Activated CD4-positive, CD25-positive, alpha-beta regulatory T cell treated with anti-CD3 and anti-CD28 coated beads, Interleukin-2, amount 50 U/mL, for 72 hours (primary cell): ENCODE data around the gene POM121.
"Not testable (repeated sequence)": the region's sequence is repeated elsewhere in the genome, so short reads cannot be mapped to it uniquely, and the experiment has no call there.

ENCODE experiments used
- DNase-seq: peaks from one replicate; pipeline ENCODE4 v3.0.0; 2021

The POM121 gene

GRCh38 chr7:72950432-72950831 lies 25.5 kb downstream of the POM121 start:
- not testable (repeated sequence) for DNase-seq

GRCh38 chr7:72953901-72954562 lies 29.1 kb downstream of the POM121 start:
- not testable (repeated sequence) for DNase-seq

DNA sequence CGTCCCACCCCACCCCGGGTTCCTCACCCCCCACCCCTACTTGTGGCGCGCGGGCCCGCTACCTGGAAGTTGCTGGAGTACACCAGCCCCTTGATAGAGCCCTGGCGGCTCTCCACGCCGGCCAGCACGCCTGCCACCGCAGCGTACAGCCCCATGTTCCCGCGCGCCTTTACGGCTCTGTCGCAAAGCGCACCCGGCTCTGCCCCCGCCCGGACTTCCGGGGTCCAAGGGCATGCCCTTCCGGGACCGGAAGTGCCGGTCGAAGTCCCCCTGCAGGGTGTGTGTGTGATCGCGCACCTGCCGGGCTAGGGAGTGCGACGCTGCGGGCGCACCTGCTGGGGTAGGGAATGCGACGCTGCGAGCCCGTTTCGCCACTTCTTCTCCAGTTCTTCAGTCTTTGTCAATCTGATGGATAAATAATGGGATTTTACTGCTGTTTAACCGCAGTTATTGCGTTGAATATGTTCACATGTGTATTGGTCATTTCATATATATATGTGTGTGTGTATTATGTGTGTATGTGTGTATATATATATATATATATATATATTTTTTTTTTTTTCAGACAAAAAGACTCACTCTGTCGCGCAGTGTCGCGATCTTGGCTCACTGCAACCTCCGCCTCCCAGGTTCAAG lies 29.8 kb downstream of the POM121 start:
- not testable (repeated sequence) for DNase-seq

GRCh38 chr7:72960029-72960428 lies 35.1 kb downstream of the POM121 start:
- not testable (repeated sequence) for DNase-seq

DNA sequence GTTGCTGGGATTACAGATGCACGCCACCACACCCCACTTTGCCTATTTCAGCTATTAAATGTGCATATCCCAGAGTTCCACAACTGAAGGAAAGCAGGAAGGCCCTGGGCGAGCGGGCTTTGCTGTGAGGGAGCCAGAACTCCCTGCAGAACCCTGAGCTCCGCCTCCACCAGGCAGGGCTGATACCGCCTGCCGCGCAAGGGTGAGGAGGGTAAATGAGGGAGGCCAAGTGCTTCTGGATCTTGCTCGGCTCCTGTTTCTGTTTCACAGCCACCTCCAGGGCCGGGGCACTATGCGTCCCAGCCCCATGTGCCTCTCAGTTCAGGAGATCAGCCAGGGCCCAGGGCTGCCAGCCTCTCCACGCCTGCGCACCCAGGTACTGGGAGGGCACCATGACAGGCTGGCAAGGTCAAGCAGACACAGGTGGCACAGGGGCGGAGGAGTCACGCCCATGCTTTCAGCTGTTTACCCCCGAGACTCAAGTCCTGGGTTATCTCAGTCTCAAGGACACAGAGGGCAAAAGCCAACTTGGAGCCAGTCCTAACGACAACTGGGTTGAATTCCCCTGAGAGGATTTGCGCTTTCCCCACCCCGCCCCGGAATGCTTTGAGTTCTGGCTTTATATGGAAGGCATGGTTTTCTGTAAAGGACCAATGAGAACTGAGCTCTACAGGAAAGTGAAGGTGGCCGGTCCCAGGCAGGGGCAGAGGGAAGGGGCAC lies 35.9 kb downstream of the POM121 start:
- not testable (repeated sequence) for DNase-seq

DNA sequence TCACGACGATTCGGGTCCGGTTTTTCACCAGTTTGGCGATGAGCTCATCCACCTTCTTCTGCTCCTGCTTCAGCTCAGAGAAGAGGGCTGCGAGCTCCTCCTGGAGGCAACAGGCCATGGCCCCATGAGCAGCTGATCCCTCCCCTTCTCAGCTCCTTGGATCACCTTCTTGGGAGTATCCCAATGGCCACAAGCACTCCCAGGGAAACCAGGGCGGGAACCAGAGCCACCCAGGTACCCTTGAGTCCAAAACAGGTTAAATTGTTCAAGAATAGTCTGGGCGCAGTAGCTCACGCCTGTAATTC lies 36.4 kb downstream of the POM121 start:
- DNase-seq: not testable (repeated sequence)

- not testable (repeated sequence) for DNase-seq
These were observed 38.2 kb downstream of the POM121 start for GRCh38 chr7:72963056-72963455.

DNA sequence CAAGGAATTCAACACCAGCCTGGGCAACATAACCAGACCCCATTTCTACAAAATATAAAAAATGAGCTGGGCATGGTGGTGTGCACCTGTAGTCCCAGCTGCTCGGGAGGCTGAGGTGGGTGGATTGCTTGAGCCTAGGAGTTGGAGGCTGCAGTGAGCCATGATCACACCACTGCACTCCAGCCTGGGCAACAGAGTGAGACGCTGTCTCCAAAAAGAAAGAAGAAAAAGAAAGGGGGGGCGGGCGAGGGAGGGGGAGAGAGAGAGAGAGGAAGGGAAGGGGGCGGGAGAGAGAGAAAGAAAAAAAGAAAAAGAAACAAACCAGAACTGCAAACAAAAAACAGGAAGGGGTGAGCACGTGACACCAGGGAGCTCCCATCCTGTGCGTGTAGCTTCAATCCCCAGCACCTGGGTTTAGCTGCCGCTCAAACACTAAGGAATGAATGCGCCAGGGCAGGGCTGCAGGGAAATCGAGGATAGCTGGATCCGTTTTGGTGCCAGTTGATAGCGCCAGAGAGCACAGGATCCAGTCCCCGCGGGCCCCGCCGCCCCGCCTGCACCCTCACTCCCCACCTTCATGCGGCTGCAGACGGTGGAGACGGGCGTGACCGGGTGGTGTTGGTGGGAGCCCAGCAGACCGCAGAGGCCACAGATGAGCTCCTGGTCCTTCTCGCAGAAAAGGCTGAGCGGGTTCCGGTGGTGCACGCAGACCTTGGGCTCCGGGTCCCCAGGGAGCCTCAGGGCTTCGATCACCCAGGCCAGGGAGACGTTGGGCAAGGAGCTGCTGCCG lies 40.5 kb downstream of the POM121 start:
- DNase-seq: not testable (repeated sequence)

DNA sequence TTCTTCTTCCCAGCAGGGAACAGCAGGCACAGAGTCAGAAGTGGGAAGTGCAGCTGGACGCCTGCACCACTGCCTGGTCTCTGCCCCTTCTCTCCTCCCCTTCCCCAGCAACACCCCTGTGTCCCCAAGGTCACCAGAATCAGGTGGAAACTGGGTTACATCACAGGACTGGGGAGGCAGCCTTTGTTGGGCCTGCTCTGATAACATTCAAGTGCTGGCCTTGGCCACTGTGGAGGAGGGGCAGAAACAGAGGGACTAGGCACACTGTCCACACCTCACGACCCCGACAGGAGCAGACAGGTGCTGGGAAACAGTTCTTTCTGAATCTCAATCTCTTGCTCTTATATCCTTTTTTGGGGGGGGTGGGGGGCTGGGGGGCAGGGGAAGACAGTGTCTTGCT lies 42.0 kb downstream of the POM121 start:
- DNase-seq: not testable (repeated sequence)

DNA sequence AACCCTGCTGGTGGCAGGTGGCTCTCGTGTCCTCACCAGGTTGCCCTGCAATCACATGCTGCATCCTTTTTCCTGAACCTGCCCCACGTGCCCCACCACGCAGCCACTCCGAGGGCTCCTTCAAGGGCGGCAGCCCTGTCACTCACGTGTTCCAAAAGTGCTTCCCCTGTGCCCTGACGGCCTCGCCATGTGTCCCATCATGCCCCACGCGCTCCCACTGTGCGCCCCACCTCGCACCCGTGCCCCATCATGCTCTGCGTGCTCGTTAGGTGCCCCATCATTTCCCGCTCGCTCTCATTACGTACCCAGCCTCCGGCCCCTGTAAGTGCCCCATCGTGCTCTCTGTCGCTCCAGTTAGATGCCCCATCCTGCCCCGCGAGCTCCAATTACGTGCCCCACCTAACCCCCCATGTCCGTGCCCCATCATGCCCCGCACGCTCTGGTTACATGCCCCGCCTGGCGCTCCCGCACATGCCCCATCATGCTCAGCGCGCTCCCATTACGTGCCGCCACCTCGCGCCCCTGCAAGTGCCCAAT lies 44.2 kb downstream of the POM121 start, which contains the start of gene TRIM74:
TSS of gene TRIM74 (minus strand) at position 487 of the 537 bp plus-strand sequence. CDS start 3,309 bp downstream, outside the sequence.
- not testable (repeated sequence) for DNase-seq

DNA sequence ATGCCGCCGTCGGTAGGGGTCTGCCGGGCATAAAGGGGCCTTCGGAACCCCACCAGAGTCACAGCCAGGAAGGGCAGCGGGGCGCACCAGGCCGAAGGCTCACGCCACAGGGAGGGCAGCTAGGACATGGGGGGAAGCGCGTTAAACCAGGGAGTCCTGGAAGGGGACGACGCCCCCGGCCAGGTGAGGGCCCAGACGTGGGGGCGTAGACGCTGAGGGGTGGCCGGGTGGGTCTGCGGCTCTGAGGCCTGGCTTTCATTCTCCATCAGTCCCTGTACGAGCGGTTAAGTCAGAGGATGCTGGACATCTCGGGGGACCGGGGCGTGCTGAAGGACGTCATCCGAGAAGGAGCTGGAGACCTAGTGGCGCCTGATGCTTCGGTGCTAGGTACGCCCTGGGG lies 44.8 kb downstream of the POM121 start:
- DNase-seq: not testable (repeated sequence)

DNA sequence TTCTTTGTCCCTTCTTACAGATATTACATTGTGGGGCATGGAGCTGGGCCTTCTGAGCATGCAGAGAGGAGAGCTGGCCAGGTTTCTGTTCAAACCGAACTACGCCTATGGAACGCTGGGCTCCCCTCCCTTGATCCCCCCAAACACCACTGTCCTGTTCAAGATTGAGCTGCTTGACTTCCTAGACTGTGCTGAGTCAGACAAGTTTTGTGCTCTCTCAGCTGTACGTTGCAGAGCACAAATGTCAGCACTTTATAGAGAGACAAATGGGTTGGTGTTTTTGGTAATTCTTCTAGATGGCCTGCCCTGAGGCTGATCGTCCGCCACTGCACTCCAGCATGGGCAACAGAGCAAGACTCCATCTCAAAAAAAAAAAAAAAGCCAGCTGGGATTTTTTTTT lies 46.6 kb downstream of the POM121 start:
- not testable (repeated sequence) for DNase-seq

DNA sequence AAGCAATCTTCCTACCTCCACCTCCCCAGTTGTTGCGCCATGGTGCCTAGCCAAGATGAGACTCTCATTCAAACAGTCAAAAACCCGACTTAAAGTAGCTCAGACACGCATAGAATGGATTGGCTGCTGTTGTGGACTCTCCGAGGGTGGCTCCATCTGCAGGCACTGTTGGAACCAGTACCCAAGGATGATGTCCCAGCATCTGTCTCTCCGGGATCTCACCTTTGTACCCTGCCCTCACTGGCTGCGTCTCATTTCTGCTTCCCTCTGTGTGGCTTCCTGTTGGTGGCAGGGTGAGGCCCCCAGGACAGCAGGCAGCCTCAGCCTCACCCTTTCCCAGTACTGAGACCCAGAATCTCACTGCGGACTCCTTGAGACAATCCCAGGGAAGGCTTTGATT lies 49.9 kb downstream of the POM121 start:
- not testable (repeated sequence) for DNase-seq

GRCh38 chr7:72975656-72976286 lies 50.9 kb downstream of the POM121 start:
- DNase-seq: not testable (repeated sequence)

DNA sequence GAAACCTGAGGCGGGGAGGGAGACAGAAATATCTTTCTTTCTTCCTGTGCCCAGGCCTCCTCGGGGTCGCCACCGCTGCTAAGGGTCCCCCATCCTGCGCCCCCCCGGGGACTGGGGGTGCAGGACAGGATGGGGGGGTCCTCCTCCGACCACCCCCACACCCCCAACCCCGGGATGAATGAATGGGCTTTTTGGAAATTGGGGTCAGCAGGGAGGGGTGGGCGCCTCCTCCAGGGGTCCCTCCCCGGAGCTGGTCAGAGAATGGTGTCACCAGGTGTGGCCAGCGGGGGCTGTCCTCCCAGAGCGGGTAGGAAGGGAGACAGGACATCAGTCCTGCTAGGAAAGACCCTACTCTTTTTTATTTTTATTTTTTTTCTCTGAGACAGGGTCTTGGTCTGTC lies 51.5 kb downstream of the POM121 start:
- not testable (repeated sequence) for DNase-seq

GRCh38 chr7:72980382-72980781 lies 55.5 kb downstream of the POM121 start:
- DNase-seq: not testable (repeated sequence)

- not testable (repeated sequence) for DNase-seq
These were observed 57.2 kb downstream of the POM121 start for GRCh38 chr7:72982084-72982483.

GRCh38 chr7:72990146-72990913 lies 65.4 kb downstream of the POM121 start:
- not testable (repeated sequence) for DNase-seq

GRCh38 chr7:72995484-72995883 lies 70.6 kb downstream of the POM121 start:
- DNase-seq: not testable (repeated sequence)

- DNase-seq: not testable (repeated sequence)
These were observed 72.6 kb downstream of the POM121 start for GRCh38 chr7:72997447-72997846.

DNA sequence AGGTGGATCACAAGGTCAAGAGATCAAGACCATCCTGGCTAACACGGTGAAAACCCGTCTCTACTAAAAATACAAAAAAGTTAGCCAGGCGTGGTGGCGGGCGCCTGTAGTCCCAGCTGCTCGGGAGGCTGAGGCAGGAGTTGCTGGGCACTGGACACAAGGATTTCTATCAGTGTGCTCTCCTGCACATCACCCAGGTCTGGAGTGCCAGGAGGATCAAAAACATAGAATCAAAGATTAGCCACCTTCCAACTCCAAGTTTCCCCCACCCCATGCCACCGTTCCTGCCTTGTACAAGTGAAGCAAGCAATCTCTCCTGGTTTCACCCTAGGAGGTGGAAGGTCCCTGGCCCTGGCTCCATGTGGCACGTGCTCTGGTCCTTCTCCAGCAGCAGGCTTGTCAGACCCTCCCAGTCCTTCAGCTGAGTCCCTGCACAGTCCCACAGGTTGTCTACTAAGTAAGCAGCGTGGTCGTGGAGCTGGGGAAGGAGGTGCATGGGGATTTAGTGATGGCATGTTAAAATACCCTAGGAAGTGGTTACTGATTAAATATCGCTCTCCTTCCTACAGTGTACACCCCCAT lies 73.1 kb downstream of the POM121 start:
- not testable (repeated sequence) for DNase-seq
